ENCODE results near the gene MEIS1. TPM values are rescaled to one million over a fixed set of nuclear protein-coding genes. Genes with fewer than 3 reads are reported as not detected.

Gene MEIS1
- total and polyA plus RNA-seq, 2 of the 8 experiments (the other 6 are each of a cell fraction or from before 2014, with no cell fraction given) = 0.17 to 1.2 TPM

DNA sequence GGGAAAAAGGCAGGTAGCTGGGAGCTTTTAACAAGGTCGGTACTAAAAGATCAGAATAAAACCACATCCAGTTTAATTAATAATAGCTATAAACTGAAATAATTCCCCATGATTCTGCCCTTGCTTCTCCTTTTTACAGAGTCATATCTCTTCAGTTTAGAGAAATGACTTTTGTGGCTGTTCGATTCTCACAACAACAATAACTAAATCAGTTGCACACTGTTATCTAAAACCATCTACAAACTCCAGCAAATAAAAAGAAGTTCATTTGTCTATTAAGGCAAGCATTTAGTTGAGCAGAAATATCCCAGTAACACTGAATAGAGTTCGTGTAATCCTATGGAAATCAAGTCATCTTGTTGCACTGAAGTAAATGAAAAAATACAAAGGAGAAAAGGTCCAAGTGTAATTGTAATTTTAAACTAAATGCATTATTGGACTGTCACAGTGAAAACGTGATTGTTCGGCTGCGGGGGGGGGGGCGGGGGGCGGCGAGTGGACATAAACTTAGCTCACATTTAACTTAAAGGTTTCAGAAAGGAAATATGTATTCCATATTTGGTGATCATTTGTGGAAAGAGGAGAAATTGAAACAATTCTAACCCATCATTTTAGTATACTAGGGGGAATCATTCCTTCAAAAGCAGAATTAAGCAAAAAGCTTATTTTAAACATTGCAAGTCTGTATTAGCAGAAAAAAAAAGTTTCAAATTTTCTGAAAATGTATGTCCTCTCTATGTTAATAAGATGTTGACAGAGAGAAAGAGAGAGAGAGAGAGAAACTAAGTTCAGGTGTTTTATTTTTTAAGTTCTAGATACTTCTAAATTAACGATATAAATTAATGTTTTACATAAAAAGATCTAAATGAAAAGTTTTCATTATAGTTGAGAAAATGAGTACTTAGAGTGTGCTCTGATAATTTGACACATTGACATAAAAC is 144.5 kb downstream of the MEIS1 start:
- Histone ChIP-seq H3K4ac (replicated peaks; ENCODE audit: insufficient read length, low read depth, low read length) (no peak overlapping the region), H2BK15ac (ENCODE audit: low read length) (no peak overlapping the region), H3K4me3 (ENCODE audit: extremely low read depth in 1 of 4, insufficient read depth in 2 of 4, low read depth in 3 of 4, low read length in 4 of 4) (peak overlapping the region in 1 of 4 experiments; percentile 65; a peak in 1 of 8 replicates), H3K79me1 (ENCODE audit: low read depth, low read length) (no peaks in the 10 kb centered on the region), H3K23ac (ENCODE audit: insufficient read length) (no peak overlapping the region), H2AFZ (ENCODE audit: low read length) (no peak overlapping the region), H3K23me2 (ENCODE audit: low read depth, low read length) (peaks cover 25% of the 10 kb centered on the region), H3K4me2 (ENCODE audit: insufficient read depth in 1 of 2, low read depth in 2 of 2, low read length in 2 of 2) (peak overlapping the region in 1 of 2 experiments; percentile 77; a peak in 1 of 4 replicates), H2BK120ac (replicated peaks; ENCODE audit: low read depth, low read length) (no peak overlapping the region), H3K27ac (ENCODE audit: low read depth, low read length) (no peak overlapping the region), H3K14ac (ENCODE audit: insufficient read length) (no peak overlapping the region), H4K91ac (replicated peaks; ENCODE audit: insufficient read length, low read length) (no peak overlapping the region), H4K20me1 (replicated peaks in 1 of 2; ENCODE audit: control insufficient read depth in 1 of 2, insufficient read depth in 2 of 2, low read length in 2 of 2) (peaks cover 0 to 10% of the 10 kb centered on the region in 2 experiments), H3K18ac (ENCODE audit: extremely low read depth, low read length) (no peak overlapping the region), H2BK20ac (ENCODE audit: low read length) (no peak overlapping the region), H3K56ac (replicated peaks; ENCODE audit: insufficient read length, low read depth, low read length) (no peak overlapping the region), H3K9ac (replicated peaks in 1 of 4; ENCODE audit: extremely low read depth in 1 of 4, low read depth in 3 of 4, low read length in 3 of 4) (no peak overlapping the region), H2AK5ac (ENCODE audit: low read depth, low read length) (no peak overlapping the region), H3K79me2 (ENCODE audit: control insufficient read depth in 1 of 2, insufficient read depth in 2 of 2, low read length in 2 of 2) (no peaks in the 10 kb centered on the region), H3K27me3 (replicated peaks in 1 of 4; ENCODE audit: control insufficient read depth in 3 of 4, extremely low read depth in 1 of 4, insufficient read depth in 3 of 4, low read length in 3 of 4) (peaks cover 63 to 90% (median 78%) of the 10 kb centered on the region in 4 experiments), H3K36me3 (ENCODE audit: control insufficient read depth in 2 of 4, insufficient read depth in 4 of 4, low read length in 3 of 4) (no peaks in the 10 kb centered on the region), H3K4me1 (replicated peaks in 1 of 4; ENCODE audit: control insufficient read depth in 3 of 4, insufficient read depth in 4 of 4, low read length in 3 of 4) (peaks cover 8 to 47% (median 18%) of the 10 kb centered on the region in 4 experiments), H4K8ac (ENCODE audit: extremely low read depth, insufficient read depth, low read length) (no peak overlapping the region), H2BK5ac (ENCODE audit: low read depth, low read length) (no peak overlapping the region), H3K9me3 (ENCODE audit: insufficient read depth in 2 of 2, low read depth in 1 of 2, low read length in 1 of 2) (no peaks in the 10 kb centered on the region), H4K5ac (ENCODE audit: insufficient read length, low read depth, low read length) (no peak overlapping the region), H2BK12ac (ENCODE audit: low read depth, low read length) (no peak overlapping the region)
- ChIA-PET POLR2A (ENCODE audit: partially characterized antibody) (interaction anchor here (1.2 kb wide), 1 partner anchor 145 kb away, joined by 3 read pairs; the partner anchor contains the start of gene MEIS1), CTCF (ENCODE audit: partially characterized antibody) (interaction anchor here (0.6 to 14.4 kb wide), 6 partner anchors 68 to 370 kb away, joined by 3 to 161 read pairs (median 3); partner anchors contain the start of gene MEIS1)
- DNase-seq (ENCODE audit: low read depth in 1 of 2, low spot score in 2 of 2) (no peak), FAIRE-seq (no peak)
- WGBS, 2 experiments (ENCODE audit: extremely low coverage in 1 of 2, insufficient coverage in 1 of 2, insufficient read length in 1 of 2, insufficient replicate concordance in 2 of 2, low coverage in 1 of 2, low lambda C conversion rate in 2 of 2, missing lambda C conversion rate in 1 of 2) = 8% methylated on average over 9 of the region's 10 CpGs; no CpG with 5 or more reads in 1 of the 2 experiments
- TF ChIP-seq BRCA1 (IDR thresholded peaks at IDR 0.05; ENCODE audit: low read depth, low read length) (no peak), EP300 (IDR thresholded peaks at IDR 0.05; ENCODE audit: borderline replicate concordance in 1 of 2, low read depth in 2 of 2, low read length in 2 of 2) (no peak), CTBP2 (IDR thresholded peaks at IDR 0.05; ENCODE audit: borderline replicate concordance, insufficient read depth, insufficient read length, low read length) (no peak), KDM5A (IDR thresholded peaks at IDR 0.05; ENCODE audit: low read length) (no peak), HDAC6 (IDR thresholded peaks at IDR 0.05; ENCODE audit: low read depth, low read length) (no peak), TCF12 (IDR thresholded peaks at IDR 0.05; ENCODE audit: low read depth, low read length) (no peak), EGR1 (IDR thresholded peaks at IDR 0.05; ENCODE audit: borderline replicate concordance, low read depth, low read length) (no peak), ATF3 (IDR thresholded peaks at IDR 0.05; ENCODE audit: insufficient read depth, low read depth, low read length) (no peak), CHD2 (IDR thresholded peaks at IDR 0.05; ENCODE audit: low read length) (no peak), YY1 (IDR thresholded peaks at IDR 0.05; ENCODE audit: low read depth, low read length) (no peak), RXRA (IDR thresholded peaks at IDR 0.05; ENCODE audit: insufficient read depth, low read depth, low read length) (no peak)

Data from H1 (cell line).